Posterior cingulate gyrus (tissue), 11 donors: ENCODE results near the gene FAM53B.
"Not testable (repeated sequence)": the region's sequence is repeated elsewhere in the genome, so short reads cannot be mapped to it uniquely, and the experiment has no call there.

Experiments
- DNase-seq, 10 donors: peaks; one replicate each; pipeline versions ENCODE4 v3.0.0 to v3.0.0-alpha.2; 2020 to 2021; ENCODE audit warnings: mixed read lengths in 3 of 10
- intact Hi-C: fragments of 100-400 bp; cut with DNase I; formaldehyde crosslinking; loops from one replicate; pipeline ENCODE4 v1.15.1; 2023

Gene FAM53B

DNA sequence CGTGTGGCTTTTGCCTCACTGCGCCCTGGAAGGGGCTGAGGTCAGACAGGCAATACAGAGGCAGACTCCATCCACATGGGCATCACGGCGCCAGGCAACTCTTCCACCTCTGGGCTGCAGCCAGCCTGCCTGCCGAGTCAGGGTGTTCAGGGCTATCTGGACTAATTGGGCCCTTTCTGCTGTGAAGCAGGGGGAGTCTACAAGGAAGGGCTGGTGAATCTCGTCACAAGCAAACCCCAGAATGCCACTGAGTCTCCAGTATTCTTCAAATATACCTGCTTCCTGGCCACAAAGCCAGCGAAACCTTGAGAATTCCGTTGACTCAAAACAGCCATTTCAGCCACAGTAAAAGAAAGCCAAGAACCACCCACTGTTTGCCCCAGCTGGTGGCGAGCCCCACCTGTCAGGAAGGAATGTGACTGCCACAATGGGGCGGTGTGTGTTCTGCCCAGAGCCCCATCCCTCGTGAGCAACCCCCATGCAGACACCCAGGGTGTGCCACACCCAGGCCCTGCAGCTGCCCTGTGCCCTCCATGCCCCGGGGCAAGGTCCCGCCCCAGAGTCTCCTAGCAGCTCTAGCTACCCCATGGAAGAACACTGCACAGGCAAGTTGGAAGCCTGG lies 117.3 kb downstream of the FAM53B start:
- no peak for DNase-seq

DNA sequence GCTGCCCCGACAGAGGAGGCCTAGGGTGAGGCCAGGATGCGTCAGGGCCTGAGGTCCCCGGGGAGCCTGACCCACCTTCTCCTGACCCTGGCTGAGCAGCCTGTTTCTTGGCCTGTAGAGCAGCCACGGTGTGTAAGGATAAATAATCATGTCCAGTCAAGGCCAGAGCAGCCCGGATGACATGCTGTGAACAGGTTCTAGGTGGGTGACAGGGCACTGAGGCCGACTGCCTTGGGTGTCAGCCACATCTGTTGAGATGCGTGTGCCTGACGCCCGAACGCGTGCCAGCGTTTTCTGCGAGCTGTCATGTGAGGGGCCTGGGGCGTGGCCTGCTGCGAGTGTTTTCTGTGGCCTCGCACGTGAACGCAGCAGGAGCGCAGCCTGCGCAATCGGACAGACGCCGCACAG lies 118.3 kb downstream of the FAM53B start:
- intact Hi-C loops: no loop called here
- no peak for DNase-seq

More for the DNA sequence above, 117.3 kb downstream of the FAM53B start:
- intact Hi-C loops: no loop called here

DNA sequence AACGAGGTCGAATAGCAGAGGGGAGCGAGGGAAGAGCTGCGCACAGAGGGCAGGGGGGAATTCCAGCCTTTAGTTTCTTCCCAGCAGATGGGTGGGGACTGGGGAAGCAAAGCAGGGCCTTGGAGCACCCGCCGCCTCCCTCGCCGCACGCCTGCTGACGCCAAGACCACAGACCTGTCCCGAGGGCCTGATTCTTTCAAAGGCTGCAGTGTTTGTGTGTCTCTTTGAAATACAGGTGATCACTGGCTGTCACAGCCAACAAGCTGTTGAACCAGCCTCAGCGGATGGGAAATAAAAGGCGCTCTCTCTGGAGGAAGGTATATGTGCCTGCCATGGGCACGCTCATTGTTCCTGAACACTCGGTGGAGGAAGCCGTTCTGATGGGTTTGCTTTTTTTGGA lies 119.3 kb downstream of the FAM53B start:
- no peak for DNase-seq
- intact Hi-C loops: no loop called here

DNA sequence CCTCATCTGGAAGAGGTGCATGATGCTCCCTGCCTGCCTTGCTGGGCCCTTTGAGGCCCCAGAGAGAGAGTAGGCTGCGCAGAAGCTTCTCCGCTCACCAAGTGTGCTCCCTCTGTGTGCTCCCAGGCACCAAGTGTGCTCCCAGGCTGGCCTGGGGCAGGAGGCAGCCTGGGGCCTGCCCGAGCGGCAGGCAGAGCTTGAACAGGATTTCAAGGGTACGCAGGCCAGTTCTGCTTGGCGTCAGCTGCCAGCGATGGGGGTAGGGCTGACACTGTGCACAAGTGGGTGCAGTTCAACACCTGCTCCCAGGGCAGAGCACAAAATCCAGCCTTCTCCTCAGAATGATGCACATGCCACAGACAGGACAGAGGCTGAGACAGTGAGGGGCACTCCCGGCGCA lies 119.7 kb downstream of the FAM53B start:
- intact Hi-C loops: no loop called here
- no peak for DNase-seq

DNA sequence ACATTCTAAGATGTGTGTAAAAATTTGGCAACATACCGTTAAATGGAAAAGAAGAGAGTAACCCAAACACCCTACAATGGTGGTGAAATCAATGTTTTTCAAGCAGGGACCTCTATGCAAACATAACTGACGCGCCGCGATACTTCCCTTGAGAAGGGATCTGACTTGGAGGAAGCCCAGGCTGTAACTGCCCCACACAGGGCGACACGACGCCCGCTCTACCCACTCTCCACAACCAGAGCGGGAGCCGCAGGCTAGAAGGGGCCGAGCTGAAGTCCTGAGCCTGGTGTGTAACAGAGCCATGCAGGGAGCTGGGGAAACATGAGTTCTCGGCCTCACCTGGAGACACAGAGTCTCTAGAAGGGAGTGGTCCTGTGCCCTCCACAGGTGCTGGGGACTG lies 120.2 kb downstream of the FAM53B start:
- intact Hi-C loops: no loop called here

DNA sequence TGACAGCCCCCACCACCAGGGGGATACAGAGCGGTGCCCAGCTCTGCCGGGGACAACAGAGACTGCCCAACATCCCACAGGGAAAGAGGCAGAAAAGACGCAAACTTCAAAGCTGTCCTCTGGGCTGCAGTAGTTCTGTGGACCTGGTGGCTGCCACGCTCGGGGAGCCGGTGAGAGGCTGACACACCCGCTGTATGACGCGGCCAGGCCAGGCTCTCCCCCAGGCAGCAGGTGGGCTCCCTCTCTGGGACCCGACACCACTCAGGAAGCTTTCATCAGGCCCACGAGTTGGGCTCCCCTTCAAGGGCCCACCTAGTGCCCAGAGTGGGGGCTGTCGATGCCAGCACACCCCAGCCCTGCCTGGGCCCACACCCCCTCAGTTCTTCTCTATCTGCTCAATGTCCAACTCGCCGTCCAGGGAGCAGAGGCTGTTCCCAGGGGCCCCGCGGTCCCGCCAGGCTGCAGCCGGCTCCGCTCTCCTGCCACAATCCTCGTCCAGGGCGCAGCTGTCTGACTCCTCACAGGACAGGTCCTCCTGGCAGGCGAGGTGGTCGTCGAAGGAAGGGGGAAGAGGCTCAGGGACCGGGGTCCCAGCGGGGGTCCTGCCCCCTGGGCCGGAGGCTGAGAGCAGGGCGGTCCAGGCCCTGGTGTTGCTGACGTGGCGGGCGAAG lies 121.2 kb downstream of the FAM53B start:
- intact Hi-C loops: no loop called here
- no peak for DNase-seq

More for the DNA sequence above, 120.2 kb downstream of the FAM53B start:
- DNase-seq: no peak

DNA sequence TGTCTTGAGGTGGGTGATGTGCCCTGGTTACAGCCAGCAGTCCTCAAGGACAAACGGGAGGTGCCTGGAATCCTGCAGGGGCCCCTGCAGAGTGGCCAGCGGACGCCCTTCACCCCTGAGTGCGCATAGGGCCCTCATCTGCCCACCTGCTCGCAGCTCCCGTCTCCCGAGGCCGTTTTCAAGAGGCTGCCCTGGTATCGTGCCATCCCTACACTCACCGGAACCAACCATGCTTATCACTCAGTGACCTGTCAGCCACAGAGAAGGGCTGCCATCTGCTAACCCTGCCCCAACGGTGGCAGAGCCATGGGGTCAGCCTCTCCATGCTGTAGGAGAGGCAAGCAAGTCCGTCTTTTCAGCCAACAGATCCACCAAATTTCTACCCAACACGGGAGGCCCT lies 122.0 kb downstream of the FAM53B start:
- DNase-seq: no peak
- intact Hi-C loops: no loop called here

DNA sequence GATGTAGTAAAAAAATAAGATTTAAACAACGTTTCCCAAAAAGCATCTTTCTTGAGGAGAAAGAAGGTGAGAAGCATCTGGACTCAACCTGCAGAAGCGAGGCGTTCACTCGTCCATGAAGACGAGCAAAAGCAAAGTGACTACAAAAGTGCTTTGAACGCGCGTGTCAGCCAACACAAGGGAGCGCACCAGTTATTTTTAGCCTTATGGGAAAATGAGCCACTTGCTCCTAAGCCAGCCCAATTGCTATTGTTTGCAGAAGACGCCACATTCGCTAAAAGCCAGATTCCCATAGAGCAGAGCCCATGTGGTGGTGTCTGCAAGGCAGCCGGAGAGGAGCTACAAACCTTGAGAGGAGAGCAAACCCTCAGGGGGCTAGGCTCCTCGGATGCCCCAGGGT lies 122.5 kb downstream of the FAM53B start:
- DNase-seq: peak in 6 of 10 donors; percentile 52 to 94 (median 58)
- intact Hi-C loops: no loop called here

DNA sequence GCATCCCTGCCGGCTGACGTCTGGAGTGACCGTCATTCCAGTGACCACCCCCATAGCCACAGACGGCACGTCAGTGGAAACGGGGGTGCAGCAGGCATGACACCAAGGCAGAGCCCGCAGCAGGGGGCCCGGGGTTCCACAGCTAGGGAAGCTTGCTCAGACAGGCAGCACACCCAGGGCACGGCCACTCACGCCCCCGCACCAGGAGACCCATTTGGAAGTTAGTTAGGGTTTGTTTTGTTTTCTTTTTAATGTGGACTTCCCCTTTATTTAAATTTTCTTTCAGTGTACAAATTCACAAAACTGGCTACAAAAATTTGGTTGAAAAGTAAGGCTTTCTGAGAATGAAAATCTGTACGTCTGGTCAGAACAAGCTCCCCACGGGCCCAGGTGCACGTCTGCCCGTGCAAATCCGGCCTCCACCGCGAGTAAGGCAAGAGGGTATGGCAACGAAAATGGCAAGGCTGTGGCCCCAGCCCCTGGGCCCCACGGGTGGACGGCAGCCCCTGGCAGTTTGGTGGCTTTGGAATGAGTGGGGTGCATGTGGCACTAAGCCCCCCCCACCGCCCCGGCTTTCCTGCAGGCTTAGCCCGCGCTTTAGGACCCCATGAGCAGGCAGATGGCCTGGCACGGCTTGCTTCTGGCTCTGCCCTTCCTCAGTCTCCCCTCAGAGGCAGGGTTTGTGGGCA lies 124.2 kb downstream of the FAM53B start:
- intact Hi-C loops: loop anchor here (10.0 kb wide), 1 partner anchor 85 kb away; no protein-coding TSS in a partner anchor

DNA sequence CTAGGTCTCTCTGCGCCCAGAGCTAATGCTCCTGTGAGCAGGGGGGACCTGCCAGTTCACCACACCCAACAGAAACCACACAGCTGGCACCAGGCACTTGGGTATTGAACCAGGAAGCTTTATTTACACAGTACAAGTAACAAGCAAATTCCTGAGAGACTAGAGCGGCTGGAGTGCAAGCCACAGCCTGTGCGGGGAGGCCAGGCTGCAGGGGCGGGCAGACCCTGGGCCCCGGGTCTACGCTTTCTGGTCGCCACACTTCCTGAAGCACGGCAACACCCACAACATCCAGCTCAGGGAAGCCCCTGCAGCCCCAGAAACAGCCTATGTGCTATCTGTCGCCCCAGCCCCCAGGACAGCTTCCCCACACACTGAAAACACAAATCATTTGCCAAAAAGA lies 125.0 kb downstream of the FAM53B start:
- DNase-seq: no peak
- intact Hi-C loops: loop anchor here (10.0 kb wide), 1 partner anchor 84 kb away; no protein-coding TSS in a partner anchor

More for the DNA sequence above, 124.2 kb downstream of the FAM53B start:
- no peak for DNase-seq

DNA sequence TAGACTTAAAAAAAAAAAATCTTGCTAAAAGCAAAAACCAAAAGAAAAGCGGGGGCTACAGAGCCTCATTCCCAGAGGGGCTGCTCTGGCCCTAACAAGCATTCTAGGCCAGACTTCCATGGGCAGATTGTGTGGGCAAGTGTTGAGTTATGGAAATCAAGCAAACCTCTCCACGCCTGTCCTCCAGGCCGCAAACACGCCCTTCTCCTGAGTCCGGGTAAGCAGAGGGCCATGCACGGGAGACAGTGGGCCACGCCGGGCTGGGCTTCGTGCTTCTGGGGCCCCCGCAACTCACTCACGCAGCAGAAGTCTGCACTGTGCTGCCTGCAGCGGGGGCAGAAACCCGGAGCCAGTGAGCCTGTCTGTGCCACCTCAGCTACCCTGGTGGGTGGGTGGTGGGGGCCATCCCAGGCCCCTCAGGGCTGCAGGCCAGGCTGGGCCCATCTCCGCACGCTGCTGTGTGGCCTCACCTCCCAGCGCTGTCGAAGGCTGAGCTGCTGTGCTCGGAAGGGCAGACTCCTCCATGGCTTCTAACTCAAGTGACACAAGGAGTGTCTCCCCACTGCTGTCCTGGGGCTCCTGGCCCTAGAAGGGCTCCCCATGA lies 125.6 kb downstream of the FAM53B start:
- DNase-seq: no peak
- intact Hi-C loops: loop anchor here (10.0 kb wide), 1 partner anchor 84 kb away; no protein-coding TSS in a partner anchor

DNA sequence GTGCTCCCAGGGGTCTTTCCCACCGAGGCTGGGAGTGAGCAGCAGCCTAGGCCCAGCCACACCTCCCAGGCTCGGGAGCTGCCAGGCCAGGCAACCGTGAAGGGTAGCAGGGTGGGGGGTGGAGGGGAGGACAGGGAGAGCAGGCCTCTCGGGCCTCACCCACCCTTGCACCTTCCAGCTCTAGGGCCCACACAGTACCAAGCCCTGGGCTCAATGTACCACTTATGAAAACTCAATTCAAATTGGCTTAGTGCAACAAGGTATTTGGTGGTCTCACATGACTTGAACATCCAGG lies 127.4 kb downstream of the FAM53B start:
- DNase-seq: no peak
- intact Hi-C loops: loop anchor here (10.0 kb wide), 1 partner anchor 82 kb away; no protein-coding TSS in a partner anchor

DNA sequence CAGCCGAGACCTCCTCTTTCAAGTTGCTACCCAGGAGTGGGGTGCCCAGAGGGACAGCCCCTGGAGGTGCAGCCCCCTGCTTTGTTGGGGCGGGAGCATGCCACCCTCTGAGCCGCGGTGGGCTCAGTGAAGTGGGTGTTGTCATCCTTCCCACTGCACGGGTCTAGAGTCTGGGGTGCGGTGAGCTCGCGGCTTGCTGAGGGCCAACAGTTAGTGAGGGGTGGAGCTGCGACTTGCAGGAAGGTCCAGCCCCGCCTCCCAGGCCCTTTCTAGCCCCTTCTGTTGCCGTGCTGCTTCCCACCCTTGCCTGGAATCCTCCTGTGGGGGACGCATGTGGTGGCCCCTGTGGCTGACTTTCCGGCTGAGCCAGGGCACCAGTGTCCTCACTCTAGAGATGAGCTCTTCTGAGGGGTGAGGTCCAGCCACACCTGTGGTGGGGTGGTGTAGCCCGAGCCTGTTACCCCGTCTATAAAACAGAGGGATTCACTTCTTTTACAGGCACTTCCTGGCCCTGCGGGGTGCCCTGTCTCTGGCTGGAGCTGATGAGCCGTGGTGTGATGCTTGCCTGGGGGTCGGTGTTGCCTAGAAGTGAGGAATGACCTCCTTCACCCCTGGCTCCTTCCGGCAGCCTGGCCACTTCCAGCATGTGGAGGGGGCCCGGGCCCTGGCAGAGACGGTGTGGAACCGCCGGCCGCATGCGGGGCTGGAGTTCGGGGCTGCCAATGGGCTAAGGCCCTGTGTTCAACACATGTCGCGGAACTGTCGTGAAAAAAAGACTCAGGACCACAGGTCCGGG lies 127.9 kb downstream of the FAM53B start:
- intact Hi-C loops: loop anchor here (10.0 kb wide), 1 partner anchor 81 kb away; no protein-coding TSS in a partner anchor
- DNase-seq: no peak

DNA sequence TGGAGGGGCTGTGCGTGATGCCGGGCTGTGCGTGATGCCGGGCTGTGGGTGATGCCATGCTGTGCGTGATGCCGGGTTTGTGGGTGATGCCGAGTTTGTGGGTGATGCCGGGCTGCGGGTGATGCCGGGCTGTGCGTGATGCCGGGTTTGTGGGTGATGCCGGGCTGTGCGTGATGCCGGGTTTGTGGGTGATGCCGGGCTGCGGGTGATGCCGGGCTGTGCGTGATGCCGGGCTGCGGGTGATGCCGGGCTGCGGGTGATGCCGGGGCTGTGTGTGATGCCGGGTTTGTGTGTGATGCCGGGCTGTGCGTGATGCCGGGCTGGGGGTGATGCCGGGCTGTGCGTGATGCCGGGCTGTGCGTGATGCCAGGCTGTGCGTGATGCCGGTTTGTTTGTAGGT lies 128.9 kb downstream of the FAM53B start:
- no peak for DNase-seq
- intact Hi-C loops: loop anchor here (10.0 kb wide), 1 partner anchor 80 kb away; no protein-coding TSS in a partner anchor

DNA sequence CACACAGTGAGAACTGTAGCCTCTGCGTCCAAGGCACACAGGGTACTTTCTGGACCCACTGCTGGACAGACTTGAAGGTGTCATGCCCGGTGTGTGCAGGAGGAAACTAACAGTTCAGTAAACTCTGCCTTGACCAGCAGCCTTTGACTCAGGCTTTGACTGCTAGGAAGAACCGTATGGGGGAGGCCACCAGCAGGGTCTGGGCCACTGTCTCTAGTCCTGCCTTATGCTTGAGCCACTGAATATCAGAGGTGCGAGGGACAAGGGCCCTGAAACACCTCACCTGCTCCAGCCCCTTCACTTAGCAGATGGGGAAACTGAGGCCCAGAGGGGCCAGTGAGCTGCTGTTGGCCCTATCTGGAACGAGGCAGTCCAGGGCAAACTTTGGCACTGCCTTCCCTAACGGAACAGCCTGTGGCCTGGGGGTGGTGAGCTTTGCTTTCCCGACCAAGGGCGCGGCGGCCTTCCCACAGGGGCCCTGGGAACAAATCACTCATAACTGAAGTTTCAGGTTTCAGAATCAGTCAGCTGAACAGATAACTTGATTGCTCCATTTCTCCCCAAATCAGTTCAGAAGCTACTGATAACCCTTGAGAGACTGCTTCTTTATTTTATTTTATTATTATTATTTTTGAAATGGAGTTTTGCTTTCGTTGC lies 130.0 kb downstream of the FAM53B start:
- DNase-seq: no peak

DNA sequence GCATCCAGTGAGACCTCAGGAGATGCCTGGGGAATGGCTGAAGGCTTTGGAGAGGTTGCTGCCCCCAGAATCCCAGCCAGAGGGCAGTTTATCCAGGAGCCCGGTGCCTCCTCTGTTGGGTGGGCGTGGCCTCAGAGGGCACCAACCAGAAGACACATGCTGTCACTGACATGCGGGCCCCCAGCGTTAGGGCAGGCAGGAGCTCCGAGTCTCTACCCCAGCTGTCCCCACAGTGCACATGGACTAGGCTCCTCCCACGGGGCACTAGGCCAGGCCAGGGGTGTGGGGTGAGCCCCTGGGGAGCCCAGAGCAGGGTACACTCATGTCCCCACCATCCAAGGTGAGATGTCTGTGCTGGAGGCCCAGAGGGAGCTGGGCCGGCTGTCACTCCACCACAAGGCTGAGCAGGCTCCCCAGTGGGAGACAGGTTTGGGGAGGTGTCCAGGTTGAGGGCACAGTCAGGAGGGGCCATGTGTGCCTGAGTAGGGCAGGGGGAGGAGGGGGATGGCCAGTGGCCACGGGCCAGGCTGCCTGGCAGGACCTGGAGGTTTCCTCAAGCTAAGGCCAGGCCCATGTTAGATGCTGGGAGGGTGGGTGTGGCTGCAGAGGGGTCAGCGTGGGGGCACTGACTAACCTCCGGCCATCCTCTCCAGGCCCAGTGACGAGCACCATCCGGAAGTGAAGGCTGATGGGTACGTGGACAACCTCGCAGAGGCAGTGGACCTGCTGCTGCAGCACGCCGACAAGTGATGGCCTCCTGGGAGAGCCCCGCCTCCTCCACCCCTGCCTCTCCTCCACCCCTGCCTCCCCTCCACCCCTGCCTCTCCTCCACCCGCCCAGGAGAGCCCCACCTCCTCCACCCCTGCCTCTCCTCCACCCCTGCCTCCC lies 131.3 kb downstream of the FAM53B start:
- DNase-seq: no peak
- intact Hi-C loops: loop anchor here (10.0 kb wide), 1 partner anchor 78 kb away; no protein-coding TSS in a partner anchor

More for the DNA sequence above, 130.0 kb downstream of the FAM53B start:
- intact Hi-C loops: loop anchor here (10.0 kb wide), 1 partner anchor 79 kb away; no protein-coding TSS in a partner anchor

DNA sequence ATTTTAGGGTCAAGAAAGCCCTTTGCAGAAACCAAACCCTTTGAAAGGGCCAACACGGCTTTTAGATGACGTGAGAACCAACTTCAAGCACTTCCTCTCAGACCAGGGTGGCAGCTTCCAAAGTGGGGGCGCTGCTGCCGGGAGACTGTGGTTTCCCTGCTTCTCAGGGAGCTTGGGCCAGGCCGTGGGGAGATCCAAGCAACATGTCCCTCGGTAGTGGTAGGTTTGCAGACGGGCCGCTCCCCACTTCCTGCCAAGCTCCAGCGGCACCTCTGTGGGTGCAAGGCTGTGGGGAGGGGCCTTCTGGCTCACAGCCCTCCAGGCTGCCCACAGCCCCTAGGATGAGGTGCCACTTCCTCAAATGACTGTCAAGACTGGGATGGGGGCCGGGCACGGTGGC lies 132.4 kb downstream of the FAM53B start:
- intact Hi-C loops: loop anchor here (10.0 kb wide), 1 partner anchor 77 kb away; no protein-coding TSS in a partner anchor

DNA sequence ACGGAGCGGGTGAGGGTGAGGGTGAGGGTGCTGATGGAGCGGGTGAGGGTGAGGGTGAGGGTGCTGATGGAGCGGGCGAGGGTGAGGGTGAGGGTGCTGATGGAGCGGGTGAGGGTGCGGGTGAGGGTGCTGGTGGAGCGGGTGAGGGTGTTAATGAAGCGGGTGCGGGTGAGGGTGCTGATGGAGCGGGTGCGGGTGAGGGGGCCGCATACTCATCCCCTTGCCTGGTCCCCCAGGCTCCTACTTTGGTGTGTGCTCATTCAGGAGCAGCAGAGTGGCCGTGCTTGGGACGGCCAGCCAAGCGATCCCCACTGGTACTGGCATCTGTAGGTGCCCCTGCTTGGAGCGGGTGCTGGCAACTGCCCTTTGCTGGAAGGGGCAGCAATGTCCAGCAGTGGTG lies 133.3 kb downstream of the FAM53B start:
- DNase-seq: not testable (repeated sequence)

More for the DNA sequence above, 132.4 kb downstream of the FAM53B start:
- no peak for DNase-seq

More for the DNA sequence above, 133.3 kb downstream of the FAM53B start:
- intact Hi-C loops: loop anchor here (10.0 kb wide), 1 partner anchor 76 kb away; no protein-coding TSS in a partner anchor
